Karpas-422 (cell line): ENCODE measurements around the gene IRF2. TPM values are rescaled to one million over a fixed set of nuclear protein-coding genes. Genes with fewer than 3 reads are reported as not detected.

Experiments
- DNase-seq: peaks from one replicate; pipeline ENCODE4 v3.0.0-alpha.2; 2015
- H2AFZ ChIP-seq: fragments of 200-600 bp; sonication (generic); 2 replicates; pipeline ENCODE4 v1.6.1; 2014; ENCODE audit warnings: antibody characterized with exemption, low read length, mixed read lengths
- H3K27ac ChIP-seq: fragments of 200-600 bp; sonication (generic); 2 replicates; pipeline ENCODE4 v1.5.1; 2014; ENCODE audit warnings: mild to moderate bottlenecking, low read length, moderate library complexity
- H3K27me3 ChIP-seq: fragments of 200-600 bp; sonication (generic); 2 replicates; pipeline ENCODE4 v1.6.1; 2014; ENCODE audit warnings: low read length, mixed read lengths
- H3K36me3 ChIP-seq: fragments of 200-600 bp; sonication (generic); 2 replicates; pipeline ENCODE4 v1.6.1; 2014; ENCODE audit warnings: low read length, mixed read lengths; ENCODE audit not compliant: insufficient read depth
- H3K4me1 ChIP-seq: fragments of 200-600 bp; sonication (generic); 2 replicates; pipeline ENCODE4 v1.6.1; 2014; ENCODE audit warnings: mild to moderate bottlenecking, low read length, mixed read lengths
- H3K4me2 ChIP-seq: fragments of 200-600 bp; sonication (generic); 2 replicates; pipeline ENCODE4 v1.6.1; 2014; ENCODE audit warnings: low read length, low read depth, mild to moderate bottlenecking; ENCODE audit not compliant: poor library complexity, severe bottlenecking
- H3K4me3 ChIP-seq: fragments of 200-600 bp; sonication (generic); 2 replicates; pipeline ENCODE4 v1.5.1; 2014; ENCODE audit warnings: mild to moderate bottlenecking, antibody characterized with exemption, low read length, mixed read lengths
- H3K79me2 ChIP-seq: fragments of 200-600 bp; sonication (generic); 2 replicates; pipeline ENCODE4 v1.6.1; 2014; ENCODE audit warnings: mild to moderate bottlenecking, low read length, mixed read lengths
- H3K9ac ChIP-seq: fragments of 200-600 bp; sonication (generic); 2 replicates; pipeline ENCODE4 v1.6.0; 2014; ENCODE audit warnings: low read length
- H3K9me2 ChIP-seq: fragments of 200-600 bp; sonication (generic), shearing (Covaris generic); replicated peaks from 2 replicates; pipeline ENCODE4 v1.6.0; 2014; ENCODE audit warnings: mild to moderate bottlenecking, low read length, moderate library complexity; ENCODE audit not compliant: insufficient read depth
- H3K9me3 ChIP-seq: fragments of 300-700, 200-600 bp; sonication (generic); 2 replicates; pipeline ENCODE4 v1.6.1; 2014; ENCODE audit warnings: low read length, mixed read lengths
- H4K20me1 ChIP-seq: fragments of 200-600 bp; sonication (generic); 2 replicates; pipeline ENCODE4 v1.6.1; 2014; ENCODE audit warnings: mild to moderate bottlenecking, antibody characterized with exemption, low read length, low read depth; ENCODE audit not compliant: insufficient read depth
- total RNA-seq: library from RNA; depleted of rRNA; stranded (reverse); fragments of >200 nt; shearing (Covaris generic); gene quantifications from 2 replicates; pipeline ENCODE4 v1.2.3, GENCODE V29; 2014; ENCODE audit warnings: low replicate concordance

IRF2 gene
- total RNA-seq, 1 experiment from 2014 or later = 35.5 TPM

GRCh38 chr4:184402239-184402638 is 72.1 kb downstream of the IRF2 start:
- Histone ChIP-seq H3K9ac (no peak overlapping the region), H3K4me1 (peaks cover 15% of the 10 kb centered on the region), H2AFZ (no peak overlapping the region), H3K36me3 (no peaks in the 10 kb centered on the region), H3K9me3 (no peaks in the 10 kb centered on the region), H3K27me3 (no peaks in the 10 kb centered on the region), H3K79me2 (no peaks in the 10 kb centered on the region), H3K27ac (no peak overlapping the region), H3K4me2 (no peak overlapping the region), H4K20me1 (no peaks in the 10 kb centered on the region), H3K9me2 (no peaks in the 10 kb centered on the region), H3K4me3 (no peak overlapping the region)
- no peak for DNase-seq

GRCh38 chr4:184401397-184402171 is 72.8 kb downstream of the IRF2 start:
- Histone ChIP-seq H3K27ac (no peak overlapping the region), H3K9me2 (no peaks in the 10 kb centered on the region), H3K4me3 (no peak overlapping the region), H3K27me3 (no peaks in the 10 kb centered on the region), H3K4me2 (no peak overlapping the region), H2AFZ (no peak overlapping the region), H4K20me1 (no peaks in the 10 kb centered on the region), H3K36me3 (no peaks in the 10 kb centered on the region), H3K9me3 (no peaks in the 10 kb centered on the region), H3K79me2 (no peaks in the 10 kb centered on the region), H3K9ac (no peak overlapping the region), H3K4me1 (peaks cover 16% of the 10 kb centered on the region)
- DNase-seq = no peak

- Histone ChIP-seq H4K20me1 (no peaks in the 10 kb centered on the region), H3K9me2 (no peaks in the 10 kb centered on the region), H3K9me3 (no peaks in the 10 kb centered on the region), H3K4me1 (peaks cover 23% of the 10 kb centered on the region), H3K36me3 (no peaks in the 10 kb centered on the region), H3K27ac (no peak overlapping the region), H3K4me2 (no peak overlapping the region), H3K4me3 (no peak overlapping the region), H2AFZ (no peak overlapping the region), H3K9ac (no peak overlapping the region), H3K27me3 (no peaks in the 10 kb centered on the region), H3K79me2 (no peaks in the 10 kb centered on the region)
- DNase-seq = no peak
These were observed 73.5 kb downstream of the IRF2 start for GRCh38 chr4:184400891-184401290.

GRCh38 chr4:184400375-184400870 is 73.9 kb downstream of the IRF2 start:
- Histone ChIP-seq H2AFZ (no peak overlapping the region), H3K4me2 (no peak overlapping the region), H3K36me3 (no peaks in the 10 kb centered on the region), H3K4me1 (peaks cover 27% of the 10 kb centered on the region), H3K27ac (no peak overlapping the region), H3K9ac (no peak overlapping the region), H4K20me1 (no peaks in the 10 kb centered on the region), H3K4me3 (no peak overlapping the region), H3K9me2 (no peaks in the 10 kb centered on the region), H3K27me3 (no peaks in the 10 kb centered on the region), H3K9me3 (no peaks in the 10 kb centered on the region), H3K79me2 (no peaks in the 10 kb centered on the region)
- no peak for DNase-seq

GRCh38 chr4:184399512-184399908 is 74.8 kb downstream of the IRF2 start:
- no peaks in the 10 kb centered on the region for H4K20me1 ChIP-seq
- peaks cover 36% of the 10 kb centered on the region for H3K4me1 ChIP-seq
- H3K9me3 ChIP-seq = no peaks in the 10 kb centered on the region
- no peak overlapping the region for H3K4me2 ChIP-seq
- H3K9me2 ChIP-seq = no peaks in the 10 kb centered on the region
- no peak overlapping the region for H3K27ac ChIP-seq
- H3K27me3 ChIP-seq = no peaks in the 10 kb centered on the region
- no peak overlapping the region for H3K4me3 ChIP-seq
- H2AFZ ChIP-seq = no peak overlapping the region
- no peak for DNase-seq
- no peaks in the 10 kb centered on the region; the same call in 1 of the 2 replicates for H3K36me3 ChIP-seq
- no peaks in the 10 kb centered on the region for H3K79me2 ChIP-seq
- H3K9ac ChIP-seq = no peak overlapping the region

- H3K27me3 ChIP-seq = no peaks in the 10 kb centered on the region
- no peak overlapping the region for H3K9ac ChIP-seq
- H2AFZ ChIP-seq = no peak overlapping the region
- H3K27ac ChIP-seq = no peak overlapping the region
- H3K4me2 ChIP-seq = no peak overlapping the region
- no peaks in the 10 kb centered on the region for H4K20me1 ChIP-seq
- no peaks in the 10 kb centered on the region for H3K9me2 ChIP-seq
- H3K9me3 ChIP-seq = no peaks in the 10 kb centered on the region
- H3K4me3 ChIP-seq = no peak overlapping the region
- H3K36me3 ChIP-seq = no peaks in the 10 kb centered on the region; the same call in 1 of the 2 replicates
- no peaks in the 10 kb centered on the region for H3K79me2 ChIP-seq
- H3K4me1 ChIP-seq = peaks cover 39% of the 10 kb centered on the region
- no peak for DNase-seq
These were observed 75.4 kb downstream of the IRF2 start for GRCh38 chr4:184398741-184399511.

GRCh38 chr4:184397516-184398163 is 76.7 kb downstream of the IRF2 start:
- Histone ChIP-seq H3K4me1 (peaks cover 45% of the 10 kb centered on the region), H3K4me2 (no peak overlapping the region), H3K27me3 (no peaks in the 10 kb centered on the region), H3K79me2 (no peaks in the 10 kb centered on the region), H3K9me2 (no peaks in the 10 kb centered on the region), H2AFZ (no peak overlapping the region), H3K27ac (peak overlapping the region; percentile 99), H3K9me3 (no peaks in the 10 kb centered on the region), H4K20me1 (no peaks in the 10 kb centered on the region), H3K36me3 (no peaks in the 10 kb centered on the region; the same call in 1 of the 2 replicates), H3K4me3 (no peak overlapping the region), H3K9ac (no peak overlapping the region)
- DNase-seq = no peak
